ENCODE data around the gene KCTD16.

The KCTD16 gene

GRCh38 chr5:144195448-144195847 is 24.8 kb downstream of the KCTD16 start:
- no peak overlapping the region for H3K9ac ChIP-seq (ENCODE audit: low read length)
- H3K4me1 ChIP-seq (ENCODE audit: control insufficient read depth, low read depth, low read length) = no peaks in the 10 kb centered on the region
- H3K27ac ChIP-seq (ENCODE audit: low read length) = no peak overlapping the region
- H3K4me3 ChIP-seq (ENCODE audit: low read length) = no peak overlapping the region
- no peaks in the 10 kb centered on the region for H3K36me3 ChIP-seq (ENCODE audit: control insufficient read depth, low read depth, low read length)
- H3K9me3 ChIP-seq (ENCODE audit: control insufficient read depth, low read depth, low read length) = no peaks in the 10 kb centered on the region
- H3K27me3 ChIP-seq (ENCODE audit: control insufficient read depth, insufficient read depth, low read length) = no peaks in the 10 kb centered on the region

DNA sequence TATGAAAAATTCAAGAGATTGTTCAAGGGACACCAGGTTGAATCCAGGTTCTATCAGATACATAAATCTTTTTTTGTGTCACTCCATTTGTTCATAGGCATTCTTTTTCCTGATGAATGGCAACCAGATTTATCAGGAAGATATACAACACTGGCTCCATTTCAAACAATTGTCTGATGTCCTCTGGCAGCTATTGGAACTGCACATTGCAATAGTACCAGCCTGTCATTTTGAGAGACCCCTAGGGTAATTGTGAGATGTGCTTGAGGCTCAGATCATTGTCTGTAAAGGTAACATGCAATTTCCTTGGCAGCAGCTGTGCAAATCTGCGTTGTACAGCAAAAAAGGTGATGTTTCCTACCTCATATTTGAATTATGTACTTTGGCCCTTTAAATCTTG is 25.9 kb downstream of the KCTD16 start:
- Histone ChIP-seq H3K9ac (ENCODE audit: low read length) (no peak overlapping the region), H3K4me1 (ENCODE audit: control insufficient read depth, low read depth, low read length) (no peaks in the 10 kb centered on the region), H3K36me3 (ENCODE audit: control insufficient read depth, low read depth, low read length) (no peaks in the 10 kb centered on the region), H3K27me3 (ENCODE audit: control insufficient read depth, insufficient read depth, low read length) (no peaks in the 10 kb centered on the region), H3K27ac (ENCODE audit: low read length) (no peak overlapping the region), H3K4me3 (ENCODE audit: low read length) (no peak overlapping the region), H3K9me3 (ENCODE audit: control insufficient read depth, low read depth, low read length) (no peaks in the 10 kb centered on the region)

GRCh38 chr5:144198386-144198785 is 27.7 kb downstream of the KCTD16 start:
- no peak overlapping the region for H3K9ac ChIP-seq (ENCODE audit: low read length)
- H3K4me1 ChIP-seq (ENCODE audit: control insufficient read depth, low read depth, low read length) = no peaks in the 10 kb centered on the region
- H3K9me3 ChIP-seq (ENCODE audit: control insufficient read depth, low read depth, low read length) = no peaks in the 10 kb centered on the region
- no peak overlapping the region for H3K4me3 ChIP-seq (ENCODE audit: low read length)
- H3K27ac ChIP-seq (ENCODE audit: low read length) = no peak overlapping the region
- H3K36me3 ChIP-seq (ENCODE audit: control insufficient read depth, low read depth, low read length) = no peaks in the 10 kb centered on the region
- no peaks in the 10 kb centered on the region for H3K27me3 ChIP-seq (ENCODE audit: control insufficient read depth, insufficient read depth, low read length)

DNA sequence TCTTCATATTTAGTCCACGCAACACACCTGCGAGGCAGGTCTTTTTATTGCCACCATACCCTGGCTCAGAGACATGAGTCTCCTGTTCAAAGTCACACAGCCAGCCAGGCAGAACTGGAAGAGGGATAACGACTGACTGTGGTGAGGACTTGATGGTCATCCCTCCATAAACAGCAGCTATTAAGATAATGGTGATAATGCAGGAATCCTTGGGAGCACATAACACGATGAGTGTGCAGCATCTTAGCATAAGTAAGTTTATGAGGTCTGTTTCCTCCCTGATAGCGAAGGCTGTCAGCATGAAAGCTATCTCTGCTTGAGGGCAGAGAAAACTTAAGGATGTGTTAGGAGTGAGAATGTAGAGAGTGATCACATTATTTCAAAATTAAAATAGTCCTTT is 30.9 kb downstream of the KCTD16 start:
- Histone ChIP-seq H3K27ac (ENCODE audit: low read length) (no peak overlapping the region), H3K9ac (ENCODE audit: low read length) (no peak overlapping the region), H3K9me3 (ENCODE audit: control insufficient read depth, low read depth, low read length) (no peaks in the 10 kb centered on the region), H3K36me3 (ENCODE audit: control insufficient read depth, low read depth, low read length) (no peaks in the 10 kb centered on the region), H3K4me1 (ENCODE audit: control insufficient read depth, low read depth, low read length) (peaks cover 7% of the 10 kb centered on the region), H3K4me3 (ENCODE audit: low read length) (no peak overlapping the region), H3K27me3 (ENCODE audit: control insufficient read depth, insufficient read depth, low read length) (peaks cover 27% of the 10 kb centered on the region)

DNA sequence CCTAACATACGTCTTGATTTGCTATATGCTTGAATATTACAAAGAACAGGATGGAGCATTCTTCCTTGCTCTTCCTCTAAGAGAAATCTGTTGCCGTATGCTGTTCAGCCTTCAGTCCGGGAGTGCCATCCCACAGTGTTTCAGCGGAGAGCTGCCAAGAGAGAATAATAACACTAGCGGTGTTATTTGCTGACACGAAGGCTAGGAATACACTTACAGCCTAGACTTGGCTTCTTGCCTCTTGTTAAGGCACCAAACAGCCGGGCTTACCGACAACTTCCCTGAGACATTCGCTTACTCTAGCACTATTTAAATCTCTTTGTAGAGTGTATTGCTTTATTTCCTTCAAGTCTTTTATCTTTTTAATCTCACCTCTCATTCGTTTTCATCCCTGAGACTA is 31.4 kb downstream of the KCTD16 start:
- H3K27me3 ChIP-seq (ENCODE audit: control insufficient read depth, insufficient read depth, low read length) = peaks cover 28% of the 10 kb centered on the region
- no peaks in the 10 kb centered on the region for H3K9me3 ChIP-seq (ENCODE audit: control insufficient read depth, low read depth, low read length)
- H3K4me1 ChIP-seq (ENCODE audit: control insufficient read depth, low read depth, low read length) = peaks cover 7% of the 10 kb centered on the region
- H3K36me3 ChIP-seq (ENCODE audit: control insufficient read depth, low read depth, low read length) = no peaks in the 10 kb centered on the region
- no peak overlapping the region for H3K9ac ChIP-seq (ENCODE audit: low read length)
- no peak overlapping the region for H3K27ac ChIP-seq (ENCODE audit: low read length)
- no peak overlapping the region for H3K4me3 ChIP-seq (ENCODE audit: low read length)

GRCh38 chr5:144202726-144203125 is 32.1 kb downstream of the KCTD16 start:
- Histone ChIP-seq H3K9me3 (ENCODE audit: control insufficient read depth, low read depth, low read length) (no peaks in the 10 kb centered on the region), H3K4me3 (ENCODE audit: low read length) (no peak overlapping the region), H3K27ac (ENCODE audit: low read length) (no peak overlapping the region), H3K27me3 (ENCODE audit: control insufficient read depth, insufficient read depth, low read length) (peaks cover 28% of the 10 kb centered on the region), H3K36me3 (ENCODE audit: control insufficient read depth, low read depth, low read length) (no peaks in the 10 kb centered on the region), H3K4me1 (ENCODE audit: control insufficient read depth, low read depth, low read length) (peaks cover 7% of the 10 kb centered on the region), H3K9ac (ENCODE audit: low read length) (no peak overlapping the region)

GRCh38 chr5:144203750-144204596 is 33.3 kb downstream of the KCTD16 start:
- Histone ChIP-seq H3K27ac (ENCODE audit: low read length) (no peak overlapping the region), H3K9me3 (ENCODE audit: control insufficient read depth, low read depth, low read length) (no peaks in the 10 kb centered on the region), H3K36me3 (ENCODE audit: control insufficient read depth, low read depth, low read length) (no peaks in the 10 kb centered on the region), H3K9ac (ENCODE audit: low read length) (no peak overlapping the region), H3K4me1 (ENCODE audit: control insufficient read depth, low read depth, low read length) (peaks cover 7% of the 10 kb centered on the region), H3K4me3 (ENCODE audit: low read length) (no peak overlapping the region), H3K27me3 (ENCODE audit: control insufficient read depth, insufficient read depth, low read length) (peaks cover 28% of the 10 kb centered on the region)

GRCh38 chr5:144205141-144205551 is 34.5 kb downstream of the KCTD16 start:
- peaks cover 28% of the 10 kb centered on the region for H3K27me3 ChIP-seq (ENCODE audit: control insufficient read depth, insufficient read depth, low read length)
- peak overlapping the region; percentile 70 for H3K4me3 ChIP-seq (ENCODE audit: low read length)
- peaks cover 7% of the 10 kb centered on the region for H3K4me1 ChIP-seq (ENCODE audit: control insufficient read depth, low read depth, low read length)
- H3K9ac ChIP-seq (ENCODE audit: low read length) = peak overlapping the region; percentile 28
- no peaks in the 10 kb centered on the region for H3K36me3 ChIP-seq (ENCODE audit: control insufficient read depth, low read depth, low read length)
- H3K9me3 ChIP-seq (ENCODE audit: control insufficient read depth, low read depth, low read length) = no peaks in the 10 kb centered on the region
- no peak overlapping the region for H3K27ac ChIP-seq (ENCODE audit: low read length)

- Histone ChIP-seq H3K4me3 (ENCODE audit: low read length) (no peak overlapping the region), H3K27ac (ENCODE audit: low read length) (no peak overlapping the region), H3K9ac (ENCODE audit: low read length) (no peak overlapping the region), H3K9me3 (ENCODE audit: control insufficient read depth, low read depth, low read length) (no peaks in the 10 kb centered on the region), H3K27me3 (ENCODE audit: control insufficient read depth, insufficient read depth, low read length) (peaks cover 28% of the 10 kb centered on the region), H3K4me1 (ENCODE audit: control insufficient read depth, low read depth, low read length) (peaks cover 7% of the 10 kb centered on the region), H3K36me3 (ENCODE audit: control insufficient read depth, low read depth, low read length) (no peaks in the 10 kb centered on the region)
Observed at GRCh38 chr5:144206141-144206540, 35.5 kb downstream of the KCTD16 start.

DNA sequence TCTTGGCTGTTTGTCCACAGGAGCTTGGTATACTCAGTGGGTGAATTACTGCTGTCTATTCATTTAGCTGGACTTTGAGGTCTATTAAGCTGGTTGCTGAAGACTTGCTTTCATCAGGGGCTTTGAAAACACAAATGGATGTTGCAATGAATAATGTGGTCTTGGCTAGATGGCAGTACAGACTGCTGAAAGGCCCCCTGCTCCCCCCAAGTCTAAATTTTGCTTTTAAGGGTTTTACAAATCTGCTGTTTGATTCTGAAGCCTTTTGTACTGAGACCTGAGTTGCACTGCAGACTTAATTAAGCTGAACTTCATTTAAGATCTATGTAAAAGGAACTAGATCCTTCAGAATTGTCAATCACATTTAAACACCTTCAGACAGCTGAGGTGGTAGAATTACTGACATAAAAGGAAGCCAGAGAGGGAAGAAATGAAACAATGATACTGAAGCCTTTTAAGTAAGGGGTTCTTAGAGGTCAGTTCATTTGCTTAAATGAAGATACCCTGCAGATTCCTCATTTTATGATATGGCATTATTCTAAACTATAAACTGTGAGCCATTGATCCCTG is 37.3 kb downstream of the KCTD16 start:
- Histone ChIP-seq H3K4me3 (ENCODE audit: low read length) (no peak overlapping the region), H3K27ac (ENCODE audit: low read length) (no peak overlapping the region), H3K9me3 (ENCODE audit: control insufficient read depth, low read depth, low read length) (no peaks in the 10 kb centered on the region), H3K27me3 (ENCODE audit: control insufficient read depth, insufficient read depth, low read length) (peaks cover 28% of the 10 kb centered on the region), H3K9ac (ENCODE audit: low read length) (no peak overlapping the region), H3K4me1 (ENCODE audit: control insufficient read depth, low read depth, low read length) (peaks cover 7% of the 10 kb centered on the region), H3K36me3 (ENCODE audit: control insufficient read depth, low read depth, low read length) (no peaks in the 10 kb centered on the region)

DNA sequence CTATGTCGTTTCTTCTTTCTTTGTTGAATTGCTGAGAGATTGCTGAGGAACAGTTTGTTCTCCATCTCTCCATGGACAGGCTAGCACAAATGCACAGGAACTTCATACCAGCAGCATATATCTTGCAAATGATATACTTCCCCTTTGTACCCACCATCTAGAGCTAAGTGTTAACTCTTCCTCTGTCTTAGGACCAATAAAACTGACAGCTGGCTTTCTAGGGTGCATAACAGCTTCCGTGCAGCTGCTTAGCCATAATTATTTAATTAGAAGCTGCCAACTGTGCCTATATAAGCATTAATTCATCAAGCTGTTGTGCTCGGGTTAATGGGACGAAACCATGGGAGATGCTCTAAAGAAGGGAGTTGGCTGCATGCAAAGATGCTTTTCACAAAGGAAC is 38.7 kb downstream of the KCTD16 start:
- Histone ChIP-seq H3K4me1 (ENCODE audit: control insufficient read depth, low read depth, low read length) (peaks cover 2% of the 10 kb centered on the region), H3K36me3 (ENCODE audit: control insufficient read depth, low read depth, low read length) (no peaks in the 10 kb centered on the region), H3K9ac (ENCODE audit: low read length) (no peak overlapping the region), H3K27ac (ENCODE audit: low read length) (no peak overlapping the region), H3K27me3 (ENCODE audit: control insufficient read depth, insufficient read depth, low read length) (peaks cover 23% of the 10 kb centered on the region), H3K9me3 (ENCODE audit: control insufficient read depth, low read depth, low read length) (no peaks in the 10 kb centered on the region), H3K4me3 (ENCODE audit: low read length) (no peak overlapping the region)

- H3K27me3 ChIP-seq (ENCODE audit: control insufficient read depth, insufficient read depth, low read length) = peaks cover 11% of the 10 kb centered on the region
Observed at GRCh38 chr5:144210655-144211054, 40.0 kb downstream of the KCTD16 start.

More at GRCh38 chr5:144210655-144211054, 40.0 kb downstream of the KCTD16 start:
- H3K36me3 ChIP-seq (ENCODE audit: control insufficient read depth, low read depth, low read length) = no peaks in the 10 kb centered on the region
- H3K9ac ChIP-seq (ENCODE audit: low read length) = no peak overlapping the region
- H3K9me3 ChIP-seq (ENCODE audit: control insufficient read depth, low read depth, low read length) = no peaks in the 10 kb centered on the region
- H3K4me1 ChIP-seq (ENCODE audit: control insufficient read depth, low read depth, low read length) = no peaks in the 10 kb centered on the region
- no peak overlapping the region for H3K27ac ChIP-seq (ENCODE audit: low read length)
- no peak overlapping the region for H3K4me3 ChIP-seq (ENCODE audit: low read length)
